Gastrocnemius medialis (tissue), 4 donors: ENCODE measurements around the gene THAP7.

Experiments
- CTCF ChIP-seq, 5 experiments: fragments of 450-650 bp in 3 of 5; fragments of 200-600 bp in 2 of 5; sonication (generic) in 2 of 5; IDR thresholded peaks in 4 of 5; conservative IDR thresholded peaks in 1 of 5; 1 replicate in 4 of 5; 2 replicates in 1 of 5; pipeline ENCODE4 v1.5.1; 2016 to 2019; ENCODE audit warnings: antibody characterized with exemption in 5 of 5, mild to moderate bottlenecking in 3 of 5, moderate library complexity in 3 of 5
- POLR2A ChIP-seq, 2 donors: fragments of 450-650 bp; IDR thresholded peaks; one replicate each; pipeline ENCODE4 v1.6.1; 2017; ENCODE audit warnings: antibody characterized with exemption in 2 of 2, mild to moderate bottlenecking in 2 of 2, moderate library complexity in 2 of 2

- TF ChIP-seq POLR2A (IDR thresholded peaks at IDR 0.05) (no peak), CTCF (IDR thresholded peaks at IDR 0.05 in 4 of 5, conservative IDR thresholded peaks at IDR 0.05 in 1 of 5) (no peak)
These were observed 30.8 kb downstream of the THAP7 start for GRCh38 chr22:20970939-20971657.
